HG03469 (cell line): ENCODE measurements around the gene HTR1D.
A peak's percentile ranks its signal among the peaks of the same experiment; 100 is the strongest.

Experiments used
- ATAC-seq: cut with Tn5 transposase; IDR thresholded peaks from one replicate; pipeline ENCODE4 v1.9.1; 2021; ENCODE audit warnings: mild to moderate bottlenecking, moderate library complexity, moderate number of reproducible peaks; ENCODE audit not compliant: unreplicated experiment

The HTR1D gene

GRCh38 chr1:23187637-23188036, 29.7 kb downstream of the HTR1D start:
- ATAC-seq: no peak

GRCh38 chr1:23185381-23185780, 31.9 kb downstream of the HTR1D start:
- no peak for ATAC-seq

GRCh38 chr1:23184212-23184934, 32.9 kb downstream of the HTR1D start:
- ATAC-seq: no peak

GRCh38 chr1:23179862-23180261, 37.4 kb downstream of the HTR1D start:
- no peak for ATAC-seq

GRCh38 chr1:23178950-23179349, 38.4 kb downstream of the HTR1D start:
- ATAC-seq: no peak

GRCh38 chr1:23178414-23178813, 38.9 kb downstream of the HTR1D start:
- no peak for ATAC-seq

- ATAC-seq: peak; percentile 54
Measured at GRCh38 chr1:23177438-23178380, 39.6 kb downstream of the HTR1D start.

- ATAC-seq: no peak
Measured at GRCh38 chr1:23177031-23177430, 40.3 kb downstream of the HTR1D start.

- ATAC-seq: no peak
Measured at GRCh38 chr1:23174426-23175110, 42.7 kb downstream of the HTR1D start.

GRCh38 chr1:23171181-23171755, 46.0 kb downstream of the HTR1D start:
- ATAC-seq: no peak

- no peak for ATAC-seq
Measured at GRCh38 chr1:23169727-23170335, 47.5 kb downstream of the HTR1D start.

- ATAC-seq: no peak
Measured at GRCh38 chr1:23169195-23169575, 48.1 kb downstream of the HTR1D start.

GRCh38 chr1:23168445-23169194, 48.7 kb downstream of the HTR1D start, which contains the start of gene LUZP1:
TSS of gene LUZP1 (minus strand) at chr1:23168856.
- ATAC-seq: no peak

- ATAC-seq: no peak
Measured at GRCh38 chr1:23168079-23168444, 49.2 kb downstream of the HTR1D start.

GRCh38 chr1:23167353-23168078, 49.8 kb downstream of the HTR1D start:
- no peak for ATAC-seq

- no peak for ATAC-seq
Measured at GRCh38 chr1:23166854-23167253, 50.4 kb downstream of the HTR1D start.

GRCh38 chr1:23163395-23163794, 53.9 kb downstream of the HTR1D start:
- ATAC-seq: no peak

GRCh38 chr1:23159963-23160877, 57.1 kb downstream of the HTR1D start:
- no peak for ATAC-seq
